Astrocyte (in vitro differentiated cells and primary cell): ENCODE results near the gene SALL2.

Experiments used
- EZH2 ChIP-seq: IDR thresholded peaks from 2 replicates; pipeline ENCODE4 v1.6.1; 2012; ENCODE audit warnings: mild to moderate bottlenecking, low read length, inconsistent platforms; ENCODE audit not compliant: insufficient read depth
- TF ChIP-seq, protein P1 (sequence below): IDR thresholded peaks from 2 replicates; pipeline ENCODE4 v1.5.1; 2011; ENCODE audit warnings: low read depth, mild to moderate bottlenecking, inconsistent platforms, low read length, moderate library complexity; ENCODE audit not compliant: insufficient read depth

DNA sequence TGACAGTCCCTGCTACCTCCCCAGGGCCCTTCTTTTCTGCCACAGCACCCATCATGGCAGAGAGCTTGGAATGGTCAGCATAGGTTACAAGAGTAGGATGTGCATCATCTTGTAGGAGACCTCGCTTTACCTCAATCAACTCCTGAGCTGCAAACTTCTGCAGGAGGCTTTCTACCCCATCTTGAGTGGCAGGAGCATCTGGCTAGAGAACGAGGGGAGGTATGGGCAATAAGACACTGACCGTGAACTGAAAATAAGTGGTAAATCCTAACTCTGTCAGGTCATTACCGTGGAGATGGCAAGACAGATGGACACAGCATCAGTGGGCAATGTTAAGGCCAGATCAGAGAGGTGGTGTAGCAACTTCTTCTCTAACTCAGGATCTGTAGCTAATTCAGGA, 22.8 kb downstream of the SALL2 start:
- TF ChIP-seq, protein P1, sequence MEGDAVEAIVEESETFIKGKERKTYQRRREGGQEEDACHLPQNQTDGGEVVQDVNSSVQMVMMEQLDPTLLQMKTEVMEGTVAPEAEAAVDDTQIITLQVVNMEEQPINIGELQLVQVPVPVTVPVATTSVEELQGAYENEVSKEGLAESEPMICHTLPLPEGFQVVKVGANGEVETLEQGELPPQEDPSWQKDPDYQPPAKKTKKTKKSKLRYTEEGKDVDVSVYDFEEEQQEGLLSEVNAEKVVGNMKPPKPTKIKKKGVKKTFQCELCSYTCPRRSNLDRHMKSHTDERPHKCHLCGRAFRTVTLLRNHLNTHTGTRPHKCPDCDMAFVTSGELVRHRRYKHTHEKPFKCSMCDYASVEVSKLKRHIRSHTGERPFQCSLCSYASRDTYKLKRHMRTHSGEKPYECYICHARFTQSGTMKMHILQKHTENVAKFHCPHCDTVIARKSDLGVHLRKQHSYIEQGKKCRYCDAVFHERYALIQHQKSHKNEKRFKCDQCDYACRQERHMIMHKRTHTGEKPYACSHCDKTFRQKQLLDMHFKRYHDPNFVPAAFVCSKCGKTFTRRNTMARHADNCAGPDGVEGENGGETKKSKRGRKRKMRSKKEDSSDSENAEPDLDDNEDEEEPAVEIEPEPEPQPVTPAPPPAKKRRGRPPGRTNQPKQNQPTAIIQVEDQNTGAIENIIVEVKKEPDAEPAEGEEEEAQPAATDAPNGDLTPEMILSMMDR: no peak
- no peak for TF ChIP-seq EZH2
